Measurements from ENCODE around the gene TRIM38. TPM values are rescaled to one million over a fixed set of nuclear protein-coding genes. Genes with fewer than 3 reads are reported as not detected.
A peak's percentile ranks its signal among the peaks of the same experiment; 100 is the strongest.

The TRIM38 gene
- total RNA-seq, 1 experiment from 2014 or later, result 4.4 TPM

DNA sequence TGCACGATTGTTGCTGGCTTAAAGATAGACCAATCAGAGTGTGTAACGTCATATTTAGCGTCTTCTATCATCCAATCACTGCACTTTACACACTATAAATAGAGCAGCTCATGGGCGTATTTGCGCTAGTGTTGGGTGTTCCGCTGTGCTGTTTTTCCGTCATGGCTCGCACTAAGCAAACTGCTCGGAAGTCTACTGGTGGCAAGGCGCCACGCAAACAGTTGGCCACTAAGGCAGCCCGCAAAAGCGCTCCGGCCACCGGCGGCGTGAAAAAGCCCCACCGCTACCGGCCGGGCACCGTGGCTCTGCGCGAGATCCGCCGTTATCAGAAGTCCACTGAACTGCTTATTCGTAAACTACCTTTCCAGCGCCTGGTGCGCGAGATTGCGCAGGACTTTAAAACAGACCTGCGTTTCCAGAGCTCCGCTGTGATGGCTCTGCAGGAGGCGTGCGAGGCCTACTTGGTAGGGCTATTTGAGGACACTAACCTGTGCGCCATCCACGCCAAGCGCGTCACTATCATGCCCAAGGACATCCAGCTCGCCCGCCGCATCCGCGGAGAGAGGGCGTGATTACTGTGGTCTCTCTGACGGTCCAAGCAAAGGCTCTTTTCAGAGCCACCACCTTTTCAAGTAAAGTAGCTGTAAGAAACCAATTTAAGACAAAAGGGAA, 57.9 kb downstream of the TRIM38 start:
- peak; percentile 100 for TF ChIP-seq POLR2AphosphoS5 (IDR thresholded peaks at IDR 0.05; ENCODE audit: low read depth, low read length)
- TF ChIP-seq, protein P1, sequence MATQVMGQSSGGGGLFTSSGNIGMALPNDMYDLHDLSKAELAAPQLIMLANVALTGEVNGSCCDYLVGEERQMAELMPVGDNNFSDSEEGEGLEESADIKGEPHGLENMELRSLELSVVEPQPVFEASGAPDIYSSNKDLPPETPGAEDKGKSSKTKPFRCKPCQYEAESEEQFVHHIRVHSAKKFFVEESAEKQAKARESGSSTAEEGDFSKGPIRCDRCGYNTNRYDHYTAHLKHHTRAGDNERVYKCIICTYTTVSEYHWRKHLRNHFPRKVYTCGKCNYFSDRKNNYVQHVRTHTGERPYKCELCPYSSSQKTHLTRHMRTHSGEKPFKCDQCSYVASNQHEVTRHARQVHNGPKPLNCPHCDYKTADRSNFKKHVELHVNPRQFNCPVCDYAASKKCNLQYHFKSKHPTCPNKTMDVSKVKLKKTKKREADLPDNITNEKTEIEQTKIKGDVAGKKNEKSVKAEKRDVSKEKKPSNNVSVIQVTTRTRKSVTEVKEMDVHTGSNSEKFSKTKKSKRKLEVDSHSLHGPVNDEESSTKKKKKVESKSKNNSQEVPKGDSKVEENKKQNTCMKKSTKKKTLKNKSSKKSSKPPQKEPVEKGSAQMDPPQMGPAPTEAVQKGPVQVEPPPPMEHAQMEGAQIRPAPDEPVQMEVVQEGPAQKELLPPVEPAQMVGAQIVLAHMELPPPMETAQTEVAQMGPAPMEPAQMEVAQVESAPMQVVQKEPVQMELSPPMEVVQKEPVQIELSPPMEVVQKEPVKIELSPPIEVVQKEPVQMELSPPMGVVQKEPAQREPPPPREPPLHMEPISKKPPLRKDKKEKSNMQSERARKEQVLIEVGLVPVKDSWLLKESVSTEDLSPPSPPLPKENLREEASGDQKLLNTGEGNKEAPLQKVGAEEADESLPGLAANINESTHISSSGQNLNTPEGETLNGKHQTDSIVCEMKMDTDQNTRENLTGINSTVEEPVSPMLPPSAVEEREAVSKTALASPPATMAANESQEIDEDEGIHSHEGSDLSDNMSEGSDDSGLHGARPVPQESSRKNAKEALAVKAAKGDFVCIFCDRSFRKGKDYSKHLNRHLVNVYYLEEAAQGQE (IDR thresholded peaks at IDR 0.05; ENCODE audit: insufficient read depth in 1 of 2, low read depth in 2 of 2, low read length in 1 of 2), result peak in 1 of 2 experiments; percentile 65; a peak in 1 of 4 replicates
- TF ChIP-seq SIN3A (IDR thresholded peaks at IDR 0.05; ENCODE audit: borderline replicate concordance, insufficient read depth, low read depth, low read length), result peak; percentile 86; the same call in 1 of the 2 replicates
- TF ChIP-seq TCF7L2 (IDR thresholded peaks at IDR 0.05; ENCODE audit: low read depth, low read length), result no peak
- Histone ChIP-seq H3K27ac (ENCODE audit: low read length) (peak overlapping the region; percentile 100), H3K27me3 (ENCODE audit: control insufficient read depth, insufficient read depth, low read length) (no peaks in the 10 kb centered on the region), H3K4me3 (ENCODE audit: low read depth in 2 of 2, low read length in 2 of 2) (peak overlapping the region; percentile 80 to 81), H3K4me1 (ENCODE audit: control insufficient read depth, insufficient read depth, low read length) (peaks cover 20% of the 10 kb centered on the region), H3K36me3 (ENCODE audit: control insufficient read depth, insufficient read depth, low read length) (no peaks in the 10 kb centered on the region), H3K9me3 (ENCODE audit: control insufficient read depth, insufficient read depth, low read depth, low read length) (no peaks in the 10 kb centered on the region)
- ATAC-seq, result peak; percentile 74
- intact Hi-C loops (cut with micrococcal nuclease; ENCODE audit: unreplicated experiment) (no loop called here), in situ Hi-C loops (cut with HindIII; ENCODE audit: low pct_unique_long_range_greater_than_20kb, low sequenced_read_pairs) (no loop called here)
- ChIA-PET CTCF (no interaction called here), POLR2A (interaction anchor here (0.5 to 4.3 kb wide), 9 partner anchors 9 to 1108 kb away, joined by 3 to 58 read pairs (median 6); a partner anchor contains a TSS)
- no peak for DNase-seq (ENCODE audit: low read depth, low spot score)
- TSS peak; percentile 100 for BruUV-seq (replicated peaks)

DNA sequence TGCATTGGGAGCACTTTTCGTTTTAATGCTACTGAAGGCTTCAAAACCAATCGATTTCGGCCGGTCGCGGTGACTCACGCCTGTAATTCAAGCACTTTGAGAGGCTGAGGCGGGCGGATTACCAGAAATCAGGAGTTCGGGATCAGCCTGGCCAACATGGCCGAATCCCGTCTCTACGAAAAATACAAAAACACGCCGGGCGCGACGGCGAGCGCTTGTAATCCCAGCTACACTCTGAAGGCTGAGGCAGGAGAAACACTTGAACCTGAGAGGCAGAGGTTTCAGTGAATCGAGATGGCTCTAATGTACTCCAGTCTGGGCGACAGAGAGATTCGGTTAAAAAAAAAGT, 58.4 kb downstream of the TRIM38 start:
- BruUV-seq (replicated peaks), result no TSS peak
- Histone ChIP-seq H3K4me1 (ENCODE audit: control insufficient read depth, insufficient read depth, low read length) (peaks cover 25% of the 10 kb centered on the region), H3K27me3 (ENCODE audit: control insufficient read depth, insufficient read depth, low read length) (no peaks in the 10 kb centered on the region), H3K27ac (ENCODE audit: low read length) (peak overlapping the region; percentile 100), H3K9me3 (ENCODE audit: control insufficient read depth, insufficient read depth, low read depth, low read length) (no peaks in the 10 kb centered on the region), H3K4me3 (ENCODE audit: low read depth in 2 of 2, low read length in 2 of 2) (peak overlapping the region; percentile 80 to 81), H3K36me3 (ENCODE audit: control insufficient read depth, insufficient read depth, low read length) (no peaks in the 10 kb centered on the region)
- ChIA-PET CTCF (interaction anchor here (0.6 kb wide), 1 partner anchor 26 kb away, joined by 5 read pairs; no protein-coding TSS in a partner anchor), POLR2A (interaction anchor here (0.6 to 4.3 kb wide), 6 partner anchors 9 to 1107 kb away, joined by 3 to 58 read pairs (median 10); a partner anchor contains a TSS)
- intact Hi-C loops (cut with micrococcal nuclease; ENCODE audit: unreplicated experiment) (no loop called here), in situ Hi-C loops (cut with HindIII; ENCODE audit: low pct_unique_long_range_greater_than_20kb, low sequenced_read_pairs) (no loop called here)
- DNase-seq (ENCODE audit: low read depth, low spot score), result no peak
- peak; percentile 27 for ATAC-seq
- TF ChIP-seq POLR2AphosphoS5 (IDR thresholded peaks at IDR 0.05; ENCODE audit: low read depth, low read length) (0 out of 2 replicates have a peak, but pooled peaks have one; percentile 6), SIN3A (IDR thresholded peaks at IDR 0.05; ENCODE audit: borderline replicate concordance, insufficient read depth, low read depth, low read length) (no peak)

DNA sequence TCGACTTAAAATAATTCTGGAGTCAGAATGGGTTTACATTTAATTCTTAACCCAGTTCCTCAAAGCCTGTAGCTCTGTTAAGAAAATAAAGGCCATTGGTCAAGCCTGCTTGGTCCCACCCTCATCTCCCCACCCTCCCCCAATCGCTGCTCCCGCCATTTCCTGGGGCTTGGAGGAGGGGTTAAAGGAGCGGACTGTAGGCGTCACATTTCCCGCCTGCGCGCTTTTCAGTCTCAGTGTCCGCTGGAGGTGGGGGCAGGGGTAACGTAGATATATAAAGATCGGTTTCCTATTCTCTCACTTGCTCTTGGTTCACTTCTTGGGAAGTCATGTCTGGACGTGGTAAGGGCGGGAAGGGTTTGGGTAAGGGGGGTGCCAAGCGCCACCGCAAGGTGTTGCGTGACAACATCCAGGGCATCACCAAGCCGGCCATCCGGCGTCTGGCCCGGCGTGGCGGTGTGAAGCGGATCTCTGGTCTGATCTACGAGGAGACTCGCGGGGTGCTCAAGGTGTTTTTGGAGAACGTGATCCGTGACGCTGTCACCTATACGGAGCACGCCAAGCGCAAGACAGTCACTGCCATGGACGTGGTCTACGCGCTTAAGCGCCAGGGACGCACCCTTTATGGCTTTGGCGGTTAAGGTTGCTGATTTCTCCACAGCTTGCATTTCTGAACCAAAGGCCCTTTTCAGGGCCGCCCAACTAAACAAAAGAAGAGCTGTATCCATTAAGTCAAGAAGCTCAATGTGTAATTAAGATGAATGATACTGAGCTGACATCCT, 58.9 kb downstream of the TRIM38 start:
- H3K36me3 ChIP-seq (ENCODE audit: control insufficient read depth, insufficient read depth, low read length), result no peaks in the 10 kb centered on the region
- H3K9me3 ChIP-seq (ENCODE audit: control insufficient read depth, insufficient read depth, low read depth, low read length), result no peaks in the 10 kb centered on the region
- TF ChIP-seq, protein P1 (IDR thresholded peaks at IDR 0.05; ENCODE audit: insufficient read depth in 1 of 2, low read depth in 2 of 2, low read length in 1 of 2), result no peak
- TF ChIP-seq POLR2AphosphoS5 (IDR thresholded peaks at IDR 0.05; ENCODE audit: low read depth, low read length) (peak; percentile 95), SIN3A (IDR thresholded peaks at IDR 0.05; ENCODE audit: borderline replicate concordance, insufficient read depth, low read depth, low read length) (peak; percentile 93; the same call in 1 of the 2 replicates), TCF7L2 (IDR thresholded peaks at IDR 0.05; ENCODE audit: low read depth, low read length) (no peak; the same call in 1 of the 2 replicates)
- TF ChIP-seq, protein P2, sequence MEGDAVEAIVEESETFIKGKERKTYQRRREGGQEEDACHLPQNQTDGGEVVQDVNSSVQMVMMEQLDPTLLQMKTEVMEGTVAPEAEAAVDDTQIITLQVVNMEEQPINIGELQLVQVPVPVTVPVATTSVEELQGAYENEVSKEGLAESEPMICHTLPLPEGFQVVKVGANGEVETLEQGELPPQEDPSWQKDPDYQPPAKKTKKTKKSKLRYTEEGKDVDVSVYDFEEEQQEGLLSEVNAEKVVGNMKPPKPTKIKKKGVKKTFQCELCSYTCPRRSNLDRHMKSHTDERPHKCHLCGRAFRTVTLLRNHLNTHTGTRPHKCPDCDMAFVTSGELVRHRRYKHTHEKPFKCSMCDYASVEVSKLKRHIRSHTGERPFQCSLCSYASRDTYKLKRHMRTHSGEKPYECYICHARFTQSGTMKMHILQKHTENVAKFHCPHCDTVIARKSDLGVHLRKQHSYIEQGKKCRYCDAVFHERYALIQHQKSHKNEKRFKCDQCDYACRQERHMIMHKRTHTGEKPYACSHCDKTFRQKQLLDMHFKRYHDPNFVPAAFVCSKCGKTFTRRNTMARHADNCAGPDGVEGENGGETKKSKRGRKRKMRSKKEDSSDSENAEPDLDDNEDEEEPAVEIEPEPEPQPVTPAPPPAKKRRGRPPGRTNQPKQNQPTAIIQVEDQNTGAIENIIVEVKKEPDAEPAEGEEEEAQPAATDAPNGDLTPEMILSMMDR (IDR thresholded peaks at IDR 0.05), result no peak
- no TSS peak for BruUV-seq (replicated peaks)
- intact Hi-C loops (cut with micrococcal nuclease; ENCODE audit: unreplicated experiment) (no loop called here), in situ Hi-C loops (cut with HindIII; ENCODE audit: low pct_unique_long_range_greater_than_20kb, low sequenced_read_pairs) (no loop called here)
- ATAC-seq, result peak; percentile 89
- peak; percentile 96 for DNase-seq (ENCODE audit: low read depth, low spot score)
- ChIA-PET POLR2A (interaction anchor here (0.5 to 4.3 kb wide), 14 partner anchors 9 to 1108 kb away, joined by 3 to 58 read pairs (median 5); a partner anchor contains a TSS), CTCF (interaction anchor here (0.6 to 1.1 kb wide), 4 partner anchors 10 to 29 kb away, joined by 3 to 5 read pairs (median 4); a partner anchor contains a TSS)
- peak overlapping the region; percentile 100 for H3K27ac ChIP-seq (ENCODE audit: low read length)
- H3K4me1 ChIP-seq (ENCODE audit: control insufficient read depth, insufficient read depth, low read length), result peaks cover 27% of the 10 kb centered on the region
- H3K4me3 ChIP-seq (ENCODE audit: low read depth in 2 of 2, low read length in 2 of 2), result peak overlapping the region; percentile 80 to 81
- no peaks in the 10 kb centered on the region for H3K27me3 ChIP-seq (ENCODE audit: control insufficient read depth, insufficient read depth, low read length)

Data from Panc1 (cell line).